LNCaP clone FGC (cell line): ENCODE data around the gene GRIP2.

Source experiments
- DNase-seq: peaks from one replicate; pipeline ENCODE4 v3.0.0-alpha.2; 2011; ENCODE audit warnings: low read depth
- H3K4me3 ChIP-seq: 2 replicates; pipeline ENCODE4 v1.5.1; 2011; ENCODE audit warnings: mild to moderate bottlenecking, low read depth, low read length, control low read depth
- CTCF ChIP-seq: IDR thresholded peaks from 2 replicates; pipeline ENCODE4 v1.5.1; 2012; ENCODE audit warnings: mild to moderate bottlenecking; ENCODE audit not compliant: control insufficient read depth, insufficient read depth; ENCODE audit errors: extremely low read depth

GRIP2 gene

GRCh38 chr3:14507757-14508504 is 32.2 kb downstream of the GRIP2 start:
- DNase-seq, result no peak
- TF ChIP-seq CTCF, result no peak
- no peak overlapping the region for H3K4me3 ChIP-seq

GRCh38 chr3:14507305-14507741 is 32.8 kb downstream of the GRIP2 start:
- DNase-seq, result no peak
- H3K4me3 ChIP-seq, result no peak overlapping the region
- TF ChIP-seq CTCF, result no peak

- no peak for TF ChIP-seq CTCF
- no peak overlapping the region for H3K4me3 ChIP-seq
- no peak for DNase-seq
These were observed 33.4 kb downstream of the GRIP2 start for GRCh38 chr3:14506626-14507304.

- DNase-seq, result no peak
- TF ChIP-seq CTCF, result no peak
- H3K4me3 ChIP-seq, result no peak overlapping the region
These were observed 34.2 kb downstream of the GRIP2 start for GRCh38 chr3:14505803-14506500.

GRCh38 chr3:14505001-14505802 is 34.9 kb downstream of the GRIP2 start:
- no peak for TF ChIP-seq CTCF
- DNase-seq, result no peak
- no peak overlapping the region for H3K4me3 ChIP-seq

GRCh38 chr3:14503706-14504065 is 36.5 kb downstream of the GRIP2 start:
- no peak overlapping the region for H3K4me3 ChIP-seq
- TF ChIP-seq CTCF, result no peak
- DNase-seq, result no peak
